Measurements from ENCODE around the gene IRF7. TPM values are rescaled to one million over a fixed set of nuclear protein-coding genes. Genes with fewer than 3 reads are reported as not detected.
A peak's percentile ranks its signal among the peaks of the same experiment; 100 is the strongest.

IRF7 gene
- total RNA-seq, 1 donor from 2014 or later, result 75.4 TPM

DNA sequence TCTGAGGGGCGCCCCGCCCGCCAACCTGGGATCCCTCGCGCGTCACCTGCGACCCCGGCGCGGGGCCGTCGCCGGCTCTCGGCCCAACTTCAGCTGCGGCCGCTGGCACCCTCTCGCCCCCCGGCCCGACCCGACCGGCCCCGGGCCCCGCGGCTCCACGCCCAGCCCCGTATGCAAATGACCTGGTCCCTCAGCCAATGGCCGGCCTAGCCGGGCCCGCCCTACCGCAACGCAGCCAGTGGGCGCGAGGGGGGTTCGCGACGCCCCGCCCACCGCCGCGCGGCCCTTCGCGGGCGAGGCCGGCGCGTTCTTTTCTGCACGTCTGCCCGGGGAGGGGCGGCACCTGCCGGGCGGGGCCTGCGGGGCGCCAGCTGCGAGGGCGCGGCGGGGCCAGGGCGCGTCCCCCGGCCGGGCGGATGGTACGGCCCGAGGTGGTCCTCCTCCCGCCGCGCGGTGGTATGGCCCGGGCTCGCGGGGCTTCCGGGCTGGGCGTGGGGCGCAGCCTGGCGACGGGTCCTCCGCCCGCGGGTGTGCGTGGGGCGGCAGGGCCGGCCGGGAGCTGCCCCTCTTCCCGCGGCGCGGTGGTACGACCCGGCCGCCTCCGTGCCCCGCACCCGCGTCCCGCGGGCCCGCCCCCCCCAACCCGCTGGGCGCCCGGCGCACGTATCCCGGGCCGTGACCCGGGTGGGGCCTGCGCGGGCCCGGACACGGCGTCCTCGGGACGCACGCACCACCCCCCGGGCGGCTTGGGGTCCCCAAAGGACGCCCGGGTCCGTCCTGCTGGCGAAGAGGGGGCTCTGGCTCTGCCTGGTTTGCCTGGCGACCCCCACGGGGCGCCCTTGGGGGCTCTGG is 47.2 kb downstream of the IRF7 start:
- no peaks in the 10 kb centered on the region for H3K79me2 ChIP-seq (ENCODE audit: insufficient read depth, low read length)
- TF ChIP-seq, protein P1, sequence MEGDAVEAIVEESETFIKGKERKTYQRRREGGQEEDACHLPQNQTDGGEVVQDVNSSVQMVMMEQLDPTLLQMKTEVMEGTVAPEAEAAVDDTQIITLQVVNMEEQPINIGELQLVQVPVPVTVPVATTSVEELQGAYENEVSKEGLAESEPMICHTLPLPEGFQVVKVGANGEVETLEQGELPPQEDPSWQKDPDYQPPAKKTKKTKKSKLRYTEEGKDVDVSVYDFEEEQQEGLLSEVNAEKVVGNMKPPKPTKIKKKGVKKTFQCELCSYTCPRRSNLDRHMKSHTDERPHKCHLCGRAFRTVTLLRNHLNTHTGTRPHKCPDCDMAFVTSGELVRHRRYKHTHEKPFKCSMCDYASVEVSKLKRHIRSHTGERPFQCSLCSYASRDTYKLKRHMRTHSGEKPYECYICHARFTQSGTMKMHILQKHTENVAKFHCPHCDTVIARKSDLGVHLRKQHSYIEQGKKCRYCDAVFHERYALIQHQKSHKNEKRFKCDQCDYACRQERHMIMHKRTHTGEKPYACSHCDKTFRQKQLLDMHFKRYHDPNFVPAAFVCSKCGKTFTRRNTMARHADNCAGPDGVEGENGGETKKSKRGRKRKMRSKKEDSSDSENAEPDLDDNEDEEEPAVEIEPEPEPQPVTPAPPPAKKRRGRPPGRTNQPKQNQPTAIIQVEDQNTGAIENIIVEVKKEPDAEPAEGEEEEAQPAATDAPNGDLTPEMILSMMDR (IDR thresholded peaks at IDR 0.05; ENCODE audit: insufficient read depth, low read depth, low read length), result no peak
- TF ChIP-seq EZH2 (IDR thresholded peaks at IDR 0.05; ENCODE audit: insufficient read depth, low read length), result peak; percentile 13
- peak overlapping the region; percentile 72 for H3K27ac Mint-ChIP-seq (ENCODE audit: unreplicated experiment)
- H3K4me1 ChIP-seq (ENCODE audit: insufficient read depth, low read length), result peaks cover 7% of the 10 kb centered on the region
- peaks cover 4% of the 10 kb centered on the region for H3K27me3 Mint-ChIP-seq (ENCODE audit: low read depth, unreplicated experiment)
- peak overlapping the region; percentile 63 for H2AFZ ChIP-seq (ENCODE audit: low read depth, low read length)
- peak overlapping the region; percentile 81 for H3K4me3 Mint-ChIP-seq (ENCODE audit: unreplicated experiment)
- no peaks in the 10 kb centered on the region for H3K27me3 ChIP-seq (ENCODE audit: insufficient read depth, low read length)
- H3K27ac ChIP-seq (ENCODE audit: low read depth, low read length), result no peak overlapping the region
- H3K9me3 Mint-ChIP-seq (ENCODE audit: unreplicated experiment), result no peaks in the 10 kb centered on the region
- H3K4me1 Mint-ChIP-seq (ENCODE audit: low read depth, unreplicated experiment), result peaks cover 3% of the 10 kb centered on the region
- H3K4me3 ChIP-seq (ENCODE audit: insufficient read depth, low read depth, low read length), result peak overlapping the region; percentile 57
- DNase-seq (ENCODE audit: low read depth) (peak; percentile 68), FAIRE-seq (no peak)
- peak overlapping the region; percentile 90 for H3K4me2 ChIP-seq (ENCODE audit: low read length)
- H4K20me1 ChIP-seq (ENCODE audit: insufficient read depth, low read length), result no peaks in the 10 kb centered on the region
- H3K9me3 ChIP-seq (ENCODE audit: insufficient read depth, low read depth, low read length), result no peaks in the 10 kb centered on the region
- H3K9ac ChIP-seq (ENCODE audit: low read length), result peak overlapping the region; percentile 75
- no peaks in the 10 kb centered on the region for H3K36me3 ChIP-seq (ENCODE audit: insufficient read depth, low read length)
- H3K36me3 Mint-ChIP-seq (ENCODE audit: low read depth, unreplicated experiment), result peaks cover 7% of the 10 kb centered on the region

DNA sequence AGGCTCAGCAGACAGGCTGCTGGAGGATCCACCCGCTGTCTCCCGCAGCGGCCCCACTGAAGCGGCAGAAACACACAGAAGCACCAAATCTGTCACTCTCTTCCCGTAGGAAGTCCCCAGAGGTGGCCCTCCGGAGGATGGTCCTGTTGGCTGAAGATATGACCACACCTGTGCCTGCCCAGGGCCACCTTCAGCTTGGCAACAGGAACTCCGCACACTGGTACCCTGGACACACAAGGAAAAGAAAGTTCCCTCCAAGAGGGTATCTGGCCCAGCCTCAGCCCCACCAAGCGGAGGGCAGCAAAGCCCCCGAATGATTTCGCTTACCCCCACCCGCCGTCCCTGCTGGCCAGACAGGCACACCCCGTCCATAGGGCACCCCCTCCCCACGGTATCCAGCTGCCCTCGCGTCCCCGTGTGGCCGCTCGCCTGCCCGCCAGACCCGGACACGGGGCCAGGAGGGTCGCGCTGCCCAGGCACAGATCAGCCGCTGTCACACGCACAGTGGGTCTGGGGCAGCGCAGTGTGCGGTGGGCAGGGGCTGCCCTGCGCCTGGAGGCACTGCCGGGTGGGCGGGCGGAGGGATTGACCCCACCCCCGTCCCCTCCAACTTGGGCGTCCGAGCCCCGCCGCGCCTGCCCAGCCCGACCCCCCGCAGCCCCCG is 48.0 kb downstream of the IRF7 start:
- Histone ChIP-seq H3K27me3 (ENCODE audit: insufficient read depth, low read length) (no peaks in the 10 kb centered on the region), H3K27ac (ENCODE audit: low read depth, low read length) (no peak overlapping the region), H3K4me1 (ENCODE audit: insufficient read depth, low read length) (peaks cover 7% of the 10 kb centered on the region), H3K9ac (ENCODE audit: low read length) (peak overlapping the region; percentile 62), H3K4me3 (ENCODE audit: insufficient read depth, low read depth, low read length) (peak overlapping the region; percentile 57), H3K9me3 (ENCODE audit: insufficient read depth, low read depth, low read length) (no peaks in the 10 kb centered on the region), H3K79me2 (ENCODE audit: insufficient read depth, low read length) (no peaks in the 10 kb centered on the region), H4K20me1 (ENCODE audit: insufficient read depth, low read length) (no peaks in the 10 kb centered on the region), H2AFZ (ENCODE audit: low read depth, low read length) (peak overlapping the region; percentile 63), H3K4me2 (ENCODE audit: low read length) (peak overlapping the region; percentile 90), H3K36me3 (ENCODE audit: insufficient read depth, low read length) (no peaks in the 10 kb centered on the region)
- no peaks in the 10 kb centered on the region for H3K9me3 Mint-ChIP-seq (ENCODE audit: unreplicated experiment)
- H3K27me3 Mint-ChIP-seq (ENCODE audit: low read depth, unreplicated experiment), result no peaks in the 10 kb centered on the region
- peak overlapping the region; percentile 87 for H3K4me3 Mint-ChIP-seq (ENCODE audit: unreplicated experiment)
- H3K36me3 Mint-ChIP-seq (ENCODE audit: low read depth, unreplicated experiment), result peaks cover 8% of the 10 kb centered on the region
- H3K27ac Mint-ChIP-seq (ENCODE audit: unreplicated experiment), result peak overlapping the region; percentile 51
- no peak for TF ChIP-seq EZH2 (IDR thresholded peaks at IDR 0.05; ENCODE audit: insufficient read depth, low read length)
- DNase-seq (ENCODE audit: low read depth) (no peak), FAIRE-seq (no peak)
- H3K4me1 Mint-ChIP-seq (ENCODE audit: low read depth, unreplicated experiment), result peaks cover 3% of the 10 kb centered on the region

DNA sequence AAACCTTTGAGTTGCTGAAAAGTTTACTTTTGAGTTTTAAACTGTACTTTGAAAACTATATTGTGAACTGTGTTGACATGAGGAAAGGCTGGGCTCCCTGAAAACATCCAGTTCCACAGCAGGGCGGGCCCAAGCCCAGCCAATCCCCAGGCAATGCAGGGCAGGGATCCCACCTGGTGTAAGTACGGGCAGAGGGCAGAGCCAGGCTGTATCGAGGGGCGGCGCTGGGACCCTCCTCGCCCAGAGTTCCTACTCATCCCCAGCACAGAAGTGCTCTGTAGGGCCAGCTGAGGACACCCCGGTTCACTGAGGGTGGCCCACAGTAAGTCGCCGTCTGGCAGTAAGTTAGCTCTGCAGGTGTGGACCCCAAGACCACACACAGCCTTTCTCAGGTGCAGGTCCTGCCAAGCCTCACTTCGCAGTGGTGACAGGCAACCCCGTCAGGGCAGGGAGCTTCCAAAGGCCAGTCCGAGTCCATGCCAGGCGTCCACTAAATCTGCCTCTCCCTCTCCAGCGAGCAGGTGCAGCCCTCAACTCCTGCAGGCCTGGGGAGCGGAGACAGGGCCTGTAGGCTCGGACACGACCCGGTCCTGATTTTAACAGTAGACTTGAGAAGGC is 48.6 kb downstream of the IRF7 start:
- no peaks in the 10 kb centered on the region for H3K9me3 ChIP-seq (ENCODE audit: insufficient read depth, low read depth, low read length)
- H4K20me1 ChIP-seq (ENCODE audit: insufficient read depth, low read length), result no peaks in the 10 kb centered on the region
- no peaks in the 10 kb centered on the region for H3K9me3 Mint-ChIP-seq (ENCODE audit: unreplicated experiment)
- H2AFZ ChIP-seq (ENCODE audit: low read depth, low read length), result no peak overlapping the region
- H3K4me3 Mint-ChIP-seq (ENCODE audit: unreplicated experiment), result peak overlapping the region; percentile 87
- FAIRE-seq (no peak), DNase-seq (ENCODE audit: low read depth) (no peak)
- H3K27ac ChIP-seq (ENCODE audit: low read depth, low read length), result no peak overlapping the region
- H3K36me3 ChIP-seq (ENCODE audit: insufficient read depth, low read length), result no peaks in the 10 kb centered on the region
- no peaks in the 10 kb centered on the region for H3K79me2 ChIP-seq (ENCODE audit: insufficient read depth, low read length)
- H3K27me3 ChIP-seq (ENCODE audit: insufficient read depth, low read length), result no peaks in the 10 kb centered on the region
- no peaks in the 10 kb centered on the region for H3K27me3 Mint-ChIP-seq (ENCODE audit: low read depth, unreplicated experiment)
- H3K9ac ChIP-seq (ENCODE audit: low read length), result no peak overlapping the region
- peaks cover 7% of the 10 kb centered on the region for H3K4me1 ChIP-seq (ENCODE audit: insufficient read depth, low read length)
- peaks cover 3% of the 10 kb centered on the region for H3K4me1 Mint-ChIP-seq (ENCODE audit: low read depth, unreplicated experiment)
- no peak for TF ChIP-seq EZH2 (IDR thresholded peaks at IDR 0.05; ENCODE audit: insufficient read depth, low read length)
- TF ChIP-seq, protein P1 (IDR thresholded peaks at IDR 0.05; ENCODE audit: insufficient read depth, low read depth, low read length), result no peak
- peak overlapping the region; percentile 51 for H3K27ac Mint-ChIP-seq (ENCODE audit: unreplicated experiment)
- no peak overlapping the region for H3K4me3 ChIP-seq (ENCODE audit: insufficient read depth, low read depth, low read length)
- H3K4me2 ChIP-seq (ENCODE audit: low read length), result peak overlapping the region; percentile 90
- H3K36me3 Mint-ChIP-seq (ENCODE audit: low read depth, unreplicated experiment), result peaks cover 8% of the 10 kb centered on the region

Measured in astrocyte (in vitro differentiated cells and primary cell).